HG03066 (cell line): Measurements from ENCODE around the gene THAP10.
"Not testable (repeated sequence)": the region's sequence is repeated elsewhere in the genome, so short reads cannot be mapped to it uniquely, and the experiment has no call there.

ENCODE experiments used
- ATAC-seq: cut with Tn5 transposase; IDR thresholded peaks from one replicate; pipeline ENCODE4 v1.9.1; 2021; ENCODE audit warnings: low read depth; ENCODE audit not compliant: unreplicated experiment

The THAP10 gene

GRCh38 chr15:70892002-70892911, at the start of gene THAP10, which contains the start of gene LRRC49:
THAP10 (minus strand) TSS chr15:70892433; CDS start chr15:70892272, 161 bp downstream.
LRRC49 (plus strand) TSS chr15:70892826; CDS start chr15:70892895, 69 bp downstream.
- peak; percentile 80 for ATAC-seq

DNA sequence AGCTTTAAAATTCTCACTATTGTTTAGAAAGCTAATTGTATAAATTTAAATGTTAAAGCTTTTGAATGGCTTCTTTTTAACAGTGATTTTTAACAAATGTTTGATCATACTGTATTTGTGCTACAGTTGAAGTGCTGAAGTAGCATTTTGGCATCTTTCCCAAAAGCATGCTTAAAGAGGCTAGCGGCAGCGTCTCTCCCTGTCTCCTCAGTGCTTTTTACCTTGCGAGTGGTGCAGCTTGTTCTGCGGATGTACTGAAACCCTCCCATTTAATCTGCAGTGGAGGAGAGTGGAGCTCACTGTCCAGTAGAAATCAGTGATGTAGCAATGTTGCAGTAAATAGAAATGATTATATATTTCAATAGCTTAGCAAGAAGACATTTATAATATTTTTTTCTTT, 44.1 kb upstream of the THAP10 start:
- no peak for ATAC-seq

DNA sequence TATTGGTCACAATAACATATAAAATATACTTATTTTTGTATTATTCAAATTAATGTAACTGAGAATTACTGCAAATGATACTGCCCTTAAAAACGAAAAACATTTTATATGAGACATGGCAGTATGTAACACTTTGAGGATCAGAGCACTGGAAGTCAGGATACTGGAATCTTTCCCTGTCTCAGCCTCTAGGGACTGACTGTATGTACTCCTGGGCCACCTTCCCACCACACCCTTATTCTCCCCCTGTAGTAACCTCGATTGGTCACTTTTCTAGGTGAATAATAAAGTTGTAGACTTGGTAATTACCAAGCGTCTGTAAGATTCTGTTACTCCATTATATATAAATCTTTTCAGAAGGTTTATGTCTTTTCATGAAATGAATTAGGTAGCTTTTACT, 43.4 kb upstream of the THAP10 start:
- no peak for ATAC-seq

DNA sequence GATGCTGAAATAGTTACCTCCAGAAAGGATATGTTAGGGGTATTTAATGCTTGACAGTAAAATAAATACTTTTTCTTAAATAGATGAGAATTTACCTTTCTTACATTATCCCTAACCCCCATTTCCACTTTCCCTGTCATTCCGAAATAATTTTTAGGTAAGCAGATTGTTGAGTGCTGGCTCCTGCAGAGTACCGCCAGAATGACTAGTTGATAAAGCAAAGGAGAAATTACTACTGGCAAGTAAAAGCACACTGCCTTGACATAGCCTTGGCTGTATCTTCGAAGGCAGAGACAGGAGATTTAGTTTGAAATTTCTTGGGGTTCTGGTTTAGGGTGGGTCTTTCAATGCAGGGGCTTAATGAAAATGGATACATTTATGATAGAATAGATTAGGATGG, 41.2 kb upstream of the THAP10 start:
- no peak for ATAC-seq

- no peak for ATAC-seq
Observed at GRCh38 chr15:70932397-70932796, 40.2 kb upstream of the THAP10 start.

DNA sequence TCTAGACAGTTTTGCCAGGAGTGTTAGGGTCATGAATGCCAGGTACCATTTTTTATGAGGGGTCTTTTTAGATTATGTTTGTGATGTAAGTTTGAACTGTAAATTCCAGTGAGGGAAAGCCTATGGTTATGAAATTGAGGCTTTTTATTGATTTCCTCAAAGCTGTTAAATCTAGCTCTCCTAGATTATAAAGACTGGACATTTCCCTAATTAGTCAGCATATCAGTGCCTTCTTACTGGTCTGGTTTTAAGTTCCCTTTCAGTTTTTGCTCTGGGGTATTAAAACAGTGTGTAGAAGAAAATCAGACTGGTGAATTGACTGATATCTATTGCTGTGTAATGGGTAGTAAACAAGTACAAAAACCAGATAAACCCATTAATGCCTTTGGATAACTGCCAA, 39.6 kb upstream of the THAP10 start:
- no peak for ATAC-seq

- not testable (repeated sequence) for ATAC-seq
Observed at GRCh38 chr15:70926914-70927313, 34.7 kb upstream of the THAP10 start.

- ATAC-seq, result no peak
Observed at GRCh38 chr15:70923311-70924080, 31.3 kb upstream of the THAP10 start.

- ATAC-seq, result no peak
Observed at GRCh38 chr15:70922119-70922518, 29.9 kb upstream of the THAP10 start.

DNA sequence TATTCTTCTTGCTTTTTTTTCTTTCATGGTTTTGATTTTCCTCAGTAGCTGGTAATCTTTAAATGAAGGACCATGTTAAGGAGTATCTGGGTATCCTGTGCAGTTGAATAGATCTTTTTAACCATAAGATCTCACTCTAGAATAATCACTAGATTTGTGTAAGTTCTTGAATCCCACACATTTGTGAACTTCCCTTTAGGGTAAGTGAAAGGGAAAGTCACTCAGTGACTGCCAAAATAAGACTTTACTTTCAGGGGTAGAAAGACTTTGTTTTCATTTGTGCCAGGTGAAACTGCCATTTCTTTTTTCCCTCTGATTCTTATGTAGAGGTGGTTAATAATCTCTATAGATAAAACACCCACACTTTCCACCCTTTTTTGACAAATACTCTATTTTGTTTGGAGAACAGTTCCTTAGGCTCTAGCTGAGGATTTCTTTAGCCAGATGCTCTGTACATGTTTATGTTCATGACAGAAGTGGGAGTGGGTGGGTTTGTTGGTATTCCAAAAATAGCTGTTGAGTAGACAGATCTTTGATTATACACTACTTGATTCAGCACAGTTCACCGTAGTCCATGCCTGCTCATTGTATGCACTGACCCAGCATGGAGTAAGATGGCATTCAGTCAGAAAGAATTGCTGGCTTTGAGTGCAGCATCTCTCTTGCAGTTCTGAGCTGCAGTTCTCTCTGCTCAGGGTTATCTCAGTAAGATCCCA, 28.9 kb upstream of the THAP10 start:
- ATAC-seq, result no peak

- no peak for ATAC-seq
Observed at GRCh38 chr15:70917955-70918354, 25.7 kb upstream of the THAP10 start.

DNA sequence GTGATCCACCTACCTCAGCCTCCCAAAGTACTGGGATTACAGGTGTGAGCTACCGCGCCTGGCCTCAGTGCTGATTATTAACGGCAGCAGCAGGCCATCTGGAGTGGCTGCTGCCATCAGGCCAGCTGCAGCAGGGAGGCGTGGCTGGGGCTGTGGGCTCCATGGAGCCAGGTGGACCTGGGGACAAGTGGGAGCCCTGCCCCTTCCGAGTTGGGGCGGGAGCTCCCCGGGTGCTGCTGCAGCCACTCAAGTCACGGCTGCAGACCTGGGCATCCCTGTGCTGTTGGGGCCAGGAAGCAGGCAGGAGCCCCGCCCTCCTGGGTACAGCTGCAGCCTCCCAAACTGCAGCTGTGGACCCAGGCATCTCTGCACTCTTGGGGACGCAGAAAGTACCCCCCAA, 24.3 kb upstream of the THAP10 start:
- ATAC-seq, result no peak

- no peak for ATAC-seq
Observed at GRCh38 chr15:70912187-70912586, 20.0 kb upstream of the THAP10 start.

GRCh38 chr15:70910958-70911357, 18.7 kb upstream of the THAP10 start:
- ATAC-seq, result no peak

- ATAC-seq, result no peak
Observed at GRCh38 chr15:70907784-70908471, 15.7 kb upstream of the THAP10 start.

DNA sequence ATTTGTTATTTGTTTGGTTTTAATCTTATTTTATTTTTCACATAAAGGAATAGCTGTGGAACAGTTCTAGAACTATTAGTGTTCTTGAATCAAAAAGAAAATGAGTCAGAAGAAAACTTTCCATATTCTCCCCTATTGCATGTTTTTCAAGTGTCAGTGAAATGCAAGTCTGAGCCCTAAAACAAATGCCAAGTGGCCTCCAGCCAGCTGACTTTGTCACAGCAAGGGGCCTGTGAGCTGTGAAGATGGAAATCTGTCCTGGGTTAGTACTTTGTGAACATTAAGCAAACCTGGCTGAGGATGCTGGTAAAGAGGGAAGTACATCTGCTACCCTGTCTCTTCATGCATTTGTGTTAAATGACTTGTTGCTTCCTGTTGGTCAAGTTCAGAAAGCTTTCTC, 14.6 kb upstream of the THAP10 start:
- no peak for ATAC-seq

GRCh38 chr15:70902107-70902506, 9.9 kb upstream of the THAP10 start:
- no peak for ATAC-seq

- ATAC-seq, result peak; percentile 28
Observed at GRCh38 chr15:70892912-70893560, 803 bp upstream of the THAP10 start.

DNA sequence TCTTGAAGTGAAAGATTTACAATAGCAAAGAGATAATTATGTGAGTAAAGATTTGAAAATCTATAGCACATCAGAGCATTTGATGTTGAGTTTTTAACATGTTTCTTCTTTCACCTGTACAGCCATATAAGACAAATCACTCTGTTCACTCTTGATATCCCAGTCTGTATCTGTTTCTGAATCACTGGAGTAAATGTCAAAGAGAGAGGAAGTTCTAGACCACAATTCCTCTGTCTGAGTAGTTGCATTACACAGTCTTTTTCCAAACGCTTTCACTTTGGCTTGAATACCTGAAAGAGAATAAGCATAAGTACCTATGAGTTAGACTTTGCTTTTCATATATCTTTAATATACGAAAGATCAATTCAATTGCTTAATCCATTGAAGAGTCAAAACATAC, 9.9 kb downstream of the THAP10 start:
- ATAC-seq, result no peak

DNA sequence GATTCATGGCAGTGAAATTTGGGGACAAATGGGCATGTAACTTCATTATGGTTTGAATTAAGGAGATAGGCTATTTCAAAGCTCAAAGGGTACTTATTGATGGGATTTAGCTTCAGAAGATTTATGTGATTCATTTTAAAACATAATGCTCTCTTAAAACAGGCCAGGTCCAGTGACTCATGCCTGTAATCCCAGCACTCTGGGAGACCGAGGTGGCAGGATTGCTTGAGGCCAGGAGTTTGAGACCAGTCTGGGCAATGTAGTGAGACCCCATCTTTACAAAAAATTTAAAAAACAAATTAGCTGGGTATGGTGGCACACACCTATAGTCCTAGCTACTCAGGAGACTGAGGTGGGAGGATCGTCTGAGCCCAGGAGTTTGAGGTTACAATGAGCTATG, 11.5 kb downstream of the THAP10 start:
- ATAC-seq, result no peak
